Trophoblast cell (in vitro differentiated cells and primary cell): ENCODE results near the gene PADI2.

Source experiments
- DNase-seq, 2 donors: peaks; one replicate each; pipeline ENCODE4 v3.0.0-alpha.2; 2016
- H2AFZ ChIP-seq: 2 replicates; pipeline ENCODE4 v1.6.1; 2013; ENCODE audit warnings: low read length, moderate library complexity, mild to moderate bottlenecking; ENCODE audit not compliant: insufficient read depth, poor library complexity
- H2AK5ac ChIP-seq: 2 replicates; pipeline ENCODE4 v1.6.1; 2013; ENCODE audit warnings: mild to moderate bottlenecking, low read length
- H2BK120ac ChIP-seq: 2 replicates; pipeline ENCODE4 v1.6.1; 2013; ENCODE audit warnings: low read length, mild to moderate bottlenecking, moderate library complexity; ENCODE audit not compliant: insufficient read depth, poor library complexity
- H2BK12ac ChIP-seq: 2 replicates; pipeline ENCODE4 v1.6.1; 2013; ENCODE audit warnings: mild to moderate bottlenecking, low read length, moderate library complexity
- H2BK5ac ChIP-seq: 2 replicates; pipeline ENCODE4 v1.6.1; 2013; ENCODE audit warnings: low read length, low read depth, moderate library complexity, mild to moderate bottlenecking; ENCODE audit not compliant: poor library complexity
- H3K14ac ChIP-seq: 2 replicates; pipeline ENCODE4 v1.6.1; 2013; ENCODE audit warnings: mild to moderate bottlenecking, low read length
- H3K18ac ChIP-seq: 2 replicates; pipeline ENCODE4 v1.6.1; 2013; ENCODE audit warnings: mild to moderate bottlenecking, low read length
- H3K23ac ChIP-seq: 2 replicates; pipeline ENCODE4 v1.6.1; 2013; ENCODE audit warnings: low read length
- H3K27ac ChIP-seq: 2 replicates; pipeline ENCODE4 v1.5.1; 2013; ENCODE audit warnings: low read depth, mild to moderate bottlenecking, inconsistent platforms, low read length, moderate library complexity
- H3K27me3 ChIP-seq: 2 replicates; pipeline ENCODE4 v1.6.1; 2013; ENCODE audit warnings: inconsistent platforms, mild to moderate bottlenecking, low read length, moderate library complexity; ENCODE audit not compliant: insufficient read depth
- H3K36me3 ChIP-seq, 2 experiments: 1 replicate in 1 of 2; 2 replicates in 1 of 2; pipeline ENCODE4 v1.6.1; 2013; ENCODE audit warnings: low read length in 2 of 2, mild to moderate bottlenecking in 2 of 2, moderate library complexity in 1 of 2; ENCODE audit not compliant: insufficient read depth in 2 of 2, control insufficient read depth in 1 of 2
- H3K4ac ChIP-seq: 2 replicates; pipeline ENCODE4 v1.6.1; 2013; ENCODE audit warnings: low read depth, mild to moderate bottlenecking, low read length, moderate library complexity
- H3K4me1 ChIP-seq, 2 experiments: 1 replicate in 1 of 2; 2 replicates in 1 of 2; pipeline ENCODE4 v1.6.1; 2013; ENCODE audit warnings: low read length in 2 of 2, mild to moderate bottlenecking in 2 of 2, moderate library complexity in 1 of 2; ENCODE audit not compliant: insufficient read depth in 2 of 2, control insufficient read depth in 1 of 2
- H3K4me2 ChIP-seq: 2 replicates; pipeline ENCODE4 v1.6.1; 2013; ENCODE audit warnings: inconsistent platforms, mild to moderate bottlenecking, low read length, moderate library complexity
- H3K4me3 ChIP-seq: 2 replicates; pipeline ENCODE4 v1.5.1; 2013; ENCODE audit warnings: mild to moderate bottlenecking, low read depth, low read length, inconsistent platforms
- H3K79me1 ChIP-seq: one replicate; pipeline ENCODE4 v1.6.1; 2013; ENCODE audit warnings: low read length
- H3K79me2 ChIP-seq: 2 replicates; pipeline ENCODE4 v1.6.1; 2013; ENCODE audit warnings: low read length, mild to moderate bottlenecking; ENCODE audit not compliant: control insufficient read depth, insufficient read depth, poor library complexity
- H3K9ac ChIP-seq: 2 replicates; pipeline ENCODE4 v1.6.1; 2013; ENCODE audit warnings: mild to moderate bottlenecking, low read length
- H3K9me3 ChIP-seq: 2 replicates; pipeline ENCODE4 v1.6.1; 2013; ENCODE audit warnings: low read depth, mild to moderate bottlenecking, control low read depth, inconsistent platforms, low read length; ENCODE audit not compliant: insufficient read depth
- H4K12ac ChIP-seq: 2 replicates; pipeline ENCODE4 v1.6.1; 2013; ENCODE audit warnings: low read depth, mild to moderate bottlenecking, low read length, moderate library complexity
- H4K8ac ChIP-seq: 2 replicates; pipeline ENCODE4 v1.6.1; 2013; ENCODE audit warnings: low read depth, mild to moderate bottlenecking, low read length, moderate library complexity
- H4K91ac ChIP-seq: one replicate; pipeline ENCODE4 v1.6.1; 2013; ENCODE audit warnings: low read depth, mild to moderate bottlenecking, low read length, moderate library complexity
- WGBS: extraction: QIAGEN DNeasy Blood & Tissue Kit; methylation state at CpG from one replicate; pipeline ENCODE4 v1.1.7; 2013; ENCODE audit warnings: missing lambda C conversion rate; ENCODE audit not compliant: insufficient read length, insufficient coverage; ENCODE audit errors: extremely low coverage; 5-methylcytosine and 5-hydroxymethylcytosine counted together

PADI2 gene

GRCh38 chr1:17020502-17020901 lies 98.7 kb downstream of the PADI2 start:
- DNase-seq = no peak
- no peak overlapping the region for H3K4ac ChIP-seq
- no peak overlapping the region for H4K91ac ChIP-seq
- H4K12ac ChIP-seq = no peak overlapping the region
- H2AK5ac ChIP-seq = no peak overlapping the region
- no peak overlapping the region for H3K4me3 ChIP-seq
- no peak overlapping the region for H2AFZ ChIP-seq
- no peak overlapping the region for H3K14ac ChIP-seq
- peaks cover 15 to 26% of the 10 kb centered on the region in 2 experiments for H3K4me1 ChIP-seq
- H3K36me3 ChIP-seq = peaks cover 38 to 50% of the 10 kb centered on the region in 2 experiments
- H3K27ac ChIP-seq = no peak overlapping the region
- no peak overlapping the region for H3K9ac ChIP-seq
- H3K23ac ChIP-seq = no peak overlapping the region
- no peak overlapping the region for H3K4me2 ChIP-seq
- H3K27me3 ChIP-seq = no peaks in the 10 kb centered on the region
- H3K79me1 ChIP-seq = peaks cover 8% of the 10 kb centered on the region
- no peak overlapping the region for H2BK5ac ChIP-seq
- H3K9me3 ChIP-seq = peaks cover 3% of the 10 kb centered on the region
- no peak overlapping the region for H2BK12ac ChIP-seq
- H2BK120ac ChIP-seq = no peak overlapping the region
- H3K79me2 ChIP-seq = no peaks in the 10 kb centered on the region
- H4K8ac ChIP-seq = no peak overlapping the region
- H3K18ac ChIP-seq = no peak overlapping the region
- no CpG with 5 or more reads among the region's 2 CpGs for WGBS

DNA sequence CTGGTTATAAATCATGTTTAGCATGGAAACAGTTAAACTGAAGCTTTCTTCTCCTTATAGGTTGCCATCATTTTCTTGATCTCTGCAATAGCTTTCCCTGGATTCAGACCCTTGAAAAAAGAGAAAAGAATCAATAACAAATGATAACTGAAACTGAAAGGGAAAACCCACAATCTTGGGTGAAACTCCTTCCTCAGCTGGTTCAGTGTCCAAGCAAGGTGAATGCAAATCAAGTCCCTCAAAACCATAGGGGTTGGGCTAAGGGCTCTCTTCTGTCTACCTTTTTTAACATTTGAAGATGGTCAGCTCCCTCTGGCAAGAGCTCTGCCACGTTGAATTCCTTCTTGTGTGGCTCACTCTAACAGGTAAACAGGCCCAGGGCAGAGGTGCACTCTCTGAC lies 100.4 kb downstream of the PADI2 start:
- Histone ChIP-seq H3K27ac (no peak overlapping the region), H3K14ac (no peak overlapping the region), H3K27me3 (no peaks in the 10 kb centered on the region), H3K9ac (no peak overlapping the region), H3K18ac (no peak overlapping the region), H2BK120ac (no peak overlapping the region), H3K9me3 (no peaks in the 10 kb centered on the region), H3K4me2 (no peak overlapping the region), H2AK5ac (no peak overlapping the region), H3K4me1 (peaks cover 18 to 25% of the 10 kb centered on the region in 2 experiments), H3K79me2 (no peaks in the 10 kb centered on the region), H4K91ac (no peak overlapping the region), H2AFZ (no peak overlapping the region), H3K4me3 (no peak overlapping the region), H2BK12ac (no peak overlapping the region), H3K4ac (no peak overlapping the region), H2BK5ac (no peak overlapping the region), H3K79me1 (peaks cover 10% of the 10 kb centered on the region), H4K12ac (no peak overlapping the region), H3K23ac (no peak overlapping the region), H4K8ac (no peak overlapping the region), H3K36me3 (peaks cover 33 to 44% of the 10 kb centered on the region in 2 experiments)
- no CpG with 5 or more reads among the region's 1 CpG for WGBS
- DNase-seq = no peak

- no CpG with 5 or more reads among the region's 7 CpGs for WGBS
- no peak for DNase-seq
- H4K12ac ChIP-seq = no peak overlapping the region
Measured at GRCh38 chr1:17017435-17017834, 101.8 kb downstream of the PADI2 start.

More at GRCh38 chr1:17017435-17017834, 101.8 kb downstream of the PADI2 start:
- H3K79me1 ChIP-seq = peaks cover 11% of the 10 kb centered on the region
- H3K79me2 ChIP-seq = no peaks in the 10 kb centered on the region
- peaks cover 32 to 33% of the 10 kb centered on the region in 2 experiments for H3K36me3 ChIP-seq
- H3K27ac ChIP-seq = no peak overlapping the region
- no peaks in the 10 kb centered on the region for H3K9me3 ChIP-seq
- no peak overlapping the region for H2BK120ac ChIP-seq
- no peak overlapping the region for H3K4me2 ChIP-seq
- no peak overlapping the region for H4K91ac ChIP-seq
- no peak overlapping the region for H3K9ac ChIP-seq
- no peak overlapping the region for H2AFZ ChIP-seq
- H2AK5ac ChIP-seq = no peak overlapping the region
- H2BK12ac ChIP-seq = no peak overlapping the region
- no peak overlapping the region for H3K23ac ChIP-seq
- no peak overlapping the region for H3K4ac ChIP-seq
- H3K4me1 ChIP-seq = peaks cover 20 to 25% of the 10 kb centered on the region in 2 experiments
- no peak overlapping the region for H2BK5ac ChIP-seq
- no peak overlapping the region for H3K18ac ChIP-seq
- H3K4me3 ChIP-seq = no peak overlapping the region
- H3K14ac ChIP-seq = no peak overlapping the region
- no peak overlapping the region for H4K8ac ChIP-seq
- no peaks in the 10 kb centered on the region for H3K27me3 ChIP-seq
